GM23338 (cell line): Measurements from ENCODE around the gene EML1. TPM values are rescaled to one million over a fixed set of nuclear protein-coding genes. Genes with fewer than 3 reads are reported as not detected.

Source experiments
- ATAC-seq: fragments of 200-7000 bp; cut with Tn5 transposase; 3 replicates; pipeline ENCODE4 v1.9.1; 2020
- DNase-seq: peaks from one replicate; pipeline ENCODE4 v3.0.0-alpha.2; 2015; ENCODE audit warnings: low spot score
- H2AFZ ChIP-seq: fragments of 200-600 bp; sonication (generic); 2 replicates; pipeline ENCODE4 v1.8.0; 2016; ENCODE audit warnings: antibody characterized with exemption, mild to moderate bottlenecking, moderate library complexity
- H3F3A ChIP-seq: fragments of 200-600 bp; sonication (generic); replicated peaks from 2 replicates; pipeline ENCODE4 v1.8.0; 2017; ENCODE audit warnings: antibody characterized with exemption, mixed run types, low read depth
- H3K27ac ChIP-seq: fragments of 200-600 bp; sonication (generic); 2 replicates; pipeline ENCODE4 v1.6.1; 2016; ENCODE audit warnings: low read depth
- H3K27me3 ChIP-seq: fragments of 200-600 bp; sonication (generic); 2 replicates; pipeline ENCODE4 v1.8.0; 2016; ENCODE audit warnings: mild to moderate bottlenecking, mixed run types, moderate library complexity; ENCODE audit not compliant: insufficient read depth
- H3K36me3 ChIP-seq: fragments of 200-600 bp; sonication (generic); 2 replicates; pipeline ENCODE4 v1.8.0; 2016; ENCODE audit warnings: mild to moderate bottlenecking; ENCODE audit not compliant: insufficient read depth
- H3K4me1 ChIP-seq: fragments of 200-600 bp; sonication (generic); 2 replicates; pipeline ENCODE4 v1.8.0; 2016; ENCODE audit warnings: mild to moderate bottlenecking, moderate library complexity; ENCODE audit not compliant: insufficient read depth
- H3K4me2 ChIP-seq: fragments of 200-600 bp; sonication (generic); 2 replicates; pipeline ENCODE4 v1.7.1; 2017; ENCODE audit warnings: mixed run types
- H3K4me3 ChIP-seq: fragments of 200-600 bp; sonication (generic); 2 replicates; pipeline ENCODE4 v1.6.1; 2016; ENCODE audit warnings: mixed run types
- H3K79me2 ChIP-seq: fragments of 200-600 bp; sonication (generic); replicated peaks from 2 replicates; pipeline ENCODE4 v1.8.0; 2017; ENCODE audit warnings: mild to moderate bottlenecking; ENCODE audit not compliant: insufficient read depth
- H3K9me2 ChIP-seq: fragments of 200-600 bp; sonication (generic); 2 replicates; pipeline ENCODE4 v1.8.0; 2017; ENCODE audit not compliant: insufficient read depth
- H4K20me1 ChIP-seq: fragments of 200-600 bp; sonication (generic); replicated peaks from 2 replicates; pipeline ENCODE4 v1.8.0; 2017; ENCODE audit warnings: mild to moderate bottlenecking; ENCODE audit not compliant: insufficient read depth
- H3K27ac Mint-ChIP-seq: 2 replicates; pipeline ENCODE4 v1.8.0; 2020; ENCODE audit warnings: inconsistent platforms, mild to moderate bottlenecking, moderate library complexity, mixed read lengths
- H3K27me3 Mint-ChIP-seq: 3 replicates; pipeline ENCODE4 v1.8.0; 2022; ENCODE audit warnings: low read depth, mild to moderate bottlenecking, moderate library complexity, mixed read lengths, inconsistent platforms; ENCODE audit not compliant: insufficient read depth, poor library complexity
- H3K36me3 Mint-ChIP-seq: 3 replicates; pipeline ENCODE4 v1.8.0; 2021; ENCODE audit warnings: low read depth, mild to moderate bottlenecking, inconsistent platforms, moderate library complexity, mixed read lengths
- H3K4me1 Mint-ChIP-seq: 3 replicates; pipeline ENCODE4 v1.8.0; 2020; ENCODE audit warnings: mild to moderate bottlenecking, inconsistent platforms, mixed read lengths
- H3K4me3 Mint-ChIP-seq: 3 replicates; pipeline ENCODE4 v1.8.0; 2021; ENCODE audit warnings: moderate library complexity, mild to moderate bottlenecking, inconsistent platforms, mixed read lengths
- H3K9me3 Mint-ChIP-seq: 3 replicates; pipeline ENCODE4 v1.8.0; 2020; ENCODE audit warnings: moderate library complexity, mild to moderate bottlenecking, inconsistent platforms, mixed read lengths
- CREB1 ChIP-seq: fragments of 250-450 bp; sonication (Bioruptor Pico); IDR thresholded peaks from 2 replicates; pipeline ENCODE4 v1.5.0; 2020; ENCODE audit warnings: low read depth, mild to moderate bottlenecking, moderate library complexity
- EZH2phosphoT487 ChIP-seq: fragments of 200-600 bp; sonication (generic); IDR thresholded peaks from one replicate; pipeline ENCODE4 v1.8.1; 2018; ENCODE audit warnings: antibody characterized with exemption; ENCODE audit not compliant: unreplicated experiment
- STAT1 ChIP-seq: IDR thresholded peaks from one replicate; pipeline ENCODE4 v1.6.1; 2016; ENCODE audit warnings: antibody characterized with exemption; ENCODE audit not compliant: unreplicated experiment
- polyA plus RNA-seq: library from polyadenylated mRNA; unstranded; fragments of >200 nt; fragmentation: Nextera tagmentation; extraction: Ambion mirVana; gene quantifications from 2 replicates; pipeline ENCODE4 v1.2.1, GENCODE V29; 2016
- total RNA-seq: library from RNA; depleted of rRNA; stranded (reverse); fragments of >200 nt; shearing (Covaris generic); gene quantifications from 2 replicates; pipeline ENCODE4 v1.2.3, GENCODE V29; 2014
- TF ChIP-seq, protein P1 (sequence below): IDR thresholded peaks from 2 replicates; pipeline ENCODE4 v1.6.1; 2016; ENCODE audit warnings: antibody characterized with exemption
- TF ChIP-seq, protein P2 (sequence below), 2 experiments: fragments of 200-600 bp in 1 of 2; sonication (generic) in 1 of 2; conservative IDR thresholded peaks; 2 replicates each; pipeline versions ENCODE4 v1.5.1 to v1.6.1; 2016 to 2017; ENCODE audit warnings: antibody characterized with exemption in 2 of 2, low read depth in 2 of 2, mild to moderate bottlenecking in 2 of 2, moderate library complexity in 1 of 2

EML1 gene
- total and polyA plus RNA-seq, 2 experiments from 2014 or later: 7.0 to 18.1 TPM

DNA sequence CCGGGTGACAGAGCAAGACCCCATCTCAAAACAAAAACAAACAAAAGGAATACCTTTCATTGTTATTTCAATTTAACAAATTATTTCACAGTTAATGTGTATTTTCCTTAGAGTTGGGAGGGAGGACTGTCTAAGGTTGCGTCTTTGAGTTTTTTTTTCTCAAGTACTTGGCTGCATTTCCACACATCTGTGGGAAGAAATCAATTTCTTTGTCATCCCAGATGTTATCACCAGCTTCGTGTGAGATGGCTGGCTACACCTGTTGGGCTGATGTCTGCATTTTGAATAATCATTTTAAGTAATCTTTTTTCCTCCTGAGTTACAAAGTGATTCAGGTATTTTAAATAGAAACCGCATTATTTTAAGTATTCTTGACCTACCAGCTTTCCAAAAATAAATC, 59.4 kb downstream of the EML1 start:
- H3K36me3 Mint-ChIP-seq: 0 out of 3 replicates have a peak, but pooled peaks cover 2% of the 10 kb centered on the region

DNA sequence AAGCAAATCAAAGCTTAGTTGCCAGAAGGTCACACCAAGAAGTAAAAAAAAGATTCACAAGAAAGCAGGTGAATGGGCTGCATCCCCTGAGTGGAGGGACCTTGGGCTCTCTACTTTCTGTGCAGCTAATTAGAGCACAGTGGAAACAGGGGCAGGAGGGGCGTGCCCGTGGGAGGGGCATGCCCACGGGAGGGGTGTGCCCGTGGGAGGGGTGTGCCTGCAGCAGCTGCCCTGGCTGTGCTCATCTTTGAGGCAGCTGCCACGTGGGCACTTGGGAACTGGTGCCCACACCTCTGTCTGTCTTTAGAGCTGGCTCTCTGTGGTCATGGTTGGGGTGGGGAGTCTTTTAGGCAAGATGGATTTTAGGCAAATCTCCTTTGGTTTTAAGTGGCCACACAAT, 60.0 kb downstream of the EML1 start:
- peaks cover 3% of the 10 kb centered on the region; the same call in 1 of the 3 replicates for H3K4me1 Mint-ChIP-seq
- Histone ChIP-seq H3K27ac (no peak overlapping the region), H3K79me2 (no peaks in the 10 kb centered on the region), H4K20me1 (no peaks in the 10 kb centered on the region), H3K4me1 (peaks cover 5% of the 10 kb centered on the region; the same call in 1 of the 2 replicates), H2AFZ (no peak overlapping the region), H3F3A (no peaks in the 10 kb centered on the region), H3K9me2 (no peaks in the 10 kb centered on the region), H3K4me2 (no peak overlapping the region), H3K36me3 (no peaks in the 10 kb centered on the region; the same call in 1 of the 2 replicates), H3K27me3 (no peaks in the 10 kb centered on the region), H3K4me3 (no peak overlapping the region)
- no peak overlapping the region for H3K4me3 Mint-ChIP-seq
- no peaks in the 10 kb centered on the region for H3K9me3 Mint-ChIP-seq
- peak; percentile 71 for ATAC-seq
- no peak for DNase-seq
- no peaks in the 10 kb centered on the region for H3K36me3 Mint-ChIP-seq
- H3K27ac Mint-ChIP-seq: no peak overlapping the region
- TF ChIP-seq, protein P1, sequence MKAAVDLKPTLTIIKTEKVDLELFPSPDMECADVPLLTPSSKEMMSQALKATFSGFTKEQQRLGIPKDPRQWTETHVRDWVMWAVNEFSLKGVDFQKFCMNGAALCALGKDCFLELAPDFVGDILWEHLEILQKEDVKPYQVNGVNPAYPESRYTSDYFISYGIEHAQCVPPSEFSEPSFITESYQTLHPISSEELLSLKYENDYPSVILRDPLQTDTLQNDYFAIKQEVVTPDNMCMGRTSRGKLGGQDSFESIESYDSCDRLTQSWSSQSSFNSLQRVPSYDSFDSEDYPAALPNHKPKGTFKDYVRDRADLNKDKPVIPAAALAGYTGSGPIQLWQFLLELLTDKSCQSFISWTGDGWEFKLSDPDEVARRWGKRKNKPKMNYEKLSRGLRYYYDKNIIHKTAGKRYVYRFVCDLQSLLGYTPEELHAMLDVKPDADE: no peak
- no peak for TF ChIP-seq STAT1
- peaks cover 2% of the 10 kb centered on the region for H3K27me3 Mint-ChIP-seq

More for the DNA sequence above, 59.4 kb downstream of the EML1 start:
- TF ChIP-seq, protein P2, sequence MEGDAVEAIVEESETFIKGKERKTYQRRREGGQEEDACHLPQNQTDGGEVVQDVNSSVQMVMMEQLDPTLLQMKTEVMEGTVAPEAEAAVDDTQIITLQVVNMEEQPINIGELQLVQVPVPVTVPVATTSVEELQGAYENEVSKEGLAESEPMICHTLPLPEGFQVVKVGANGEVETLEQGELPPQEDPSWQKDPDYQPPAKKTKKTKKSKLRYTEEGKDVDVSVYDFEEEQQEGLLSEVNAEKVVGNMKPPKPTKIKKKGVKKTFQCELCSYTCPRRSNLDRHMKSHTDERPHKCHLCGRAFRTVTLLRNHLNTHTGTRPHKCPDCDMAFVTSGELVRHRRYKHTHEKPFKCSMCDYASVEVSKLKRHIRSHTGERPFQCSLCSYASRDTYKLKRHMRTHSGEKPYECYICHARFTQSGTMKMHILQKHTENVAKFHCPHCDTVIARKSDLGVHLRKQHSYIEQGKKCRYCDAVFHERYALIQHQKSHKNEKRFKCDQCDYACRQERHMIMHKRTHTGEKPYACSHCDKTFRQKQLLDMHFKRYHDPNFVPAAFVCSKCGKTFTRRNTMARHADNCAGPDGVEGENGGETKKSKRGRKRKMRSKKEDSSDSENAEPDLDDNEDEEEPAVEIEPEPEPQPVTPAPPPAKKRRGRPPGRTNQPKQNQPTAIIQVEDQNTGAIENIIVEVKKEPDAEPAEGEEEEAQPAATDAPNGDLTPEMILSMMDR (conservative IDR thresholded peaks at IDR 0.05; ENCODE audit: low read depth in 2 of 2): no peak
- TF ChIP-seq, protein P1: no peak
- TF ChIP-seq EZH2phosphoT487 (no peak), STAT1 (no peak), CREB1 (CRISPR knock-in tag) (no peak)
- DNase-seq (no peak), ATAC-seq (no peak)
- no peak overlapping the region for H3K27ac ChIP-seq
- no peak overlapping the region for H3K4me2 ChIP-seq
- H3K27me3 ChIP-seq: no peaks in the 10 kb centered on the region
- no peaks in the 10 kb centered on the region for H3K9me2 ChIP-seq
- Mint-ChIP-seq H3K27ac (no peak overlapping the region), H3K4me1 (peaks cover 3% of the 10 kb centered on the region; the same call in 1 of the 3 replicates), H3K4me3 (no peak overlapping the region), H3K27me3 (peaks cover 2% of the 10 kb centered on the region), H3K9me3 (no peaks in the 10 kb centered on the region)
- peaks cover 5% of the 10 kb centered on the region; the same call in 1 of the 2 replicates for H3K4me1 ChIP-seq
- H3K36me3 ChIP-seq: no peaks in the 10 kb centered on the region; the same call in 1 of the 2 replicates
- no peaks in the 10 kb centered on the region for H3K79me2 ChIP-seq
- no peak overlapping the region for H3K4me3 ChIP-seq
- no peaks in the 10 kb centered on the region for H4K20me1 ChIP-seq
- H3F3A ChIP-seq: no peaks in the 10 kb centered on the region
- no peak overlapping the region for H2AFZ ChIP-seq
